Cardiac fibroblast (primary cell): ENCODE measurements around the gene GKN2.

Experiments
- DNase-seq, 2 donors: peaks; one replicate each; pipeline versions ENCODE4 v3.0.0 to v3.0.0-alpha.2; 2010; ENCODE audit warnings: low read depth in 2 of 2
- H3K4me3 ChIP-seq, 2 donors: replicated peaks in 1 of 2; 1 replicate in 1 of 2; 2 replicates in 1 of 2; pipeline ENCODE4 v1.5.1; 2011; ENCODE audit warnings: low read depth in 2 of 2, low read length in 2 of 2, mild to moderate bottlenecking in 2 of 2, moderate library complexity in 1 of 2
- TF ChIP-seq, protein P1 (sequence below): IDR thresholded peaks from one replicate; pipeline ENCODE4 v1.5.1; 2011; ENCODE audit warnings: low read depth, mild to moderate bottlenecking, low read length, inconsistent platforms

GKN2 gene

DNA sequence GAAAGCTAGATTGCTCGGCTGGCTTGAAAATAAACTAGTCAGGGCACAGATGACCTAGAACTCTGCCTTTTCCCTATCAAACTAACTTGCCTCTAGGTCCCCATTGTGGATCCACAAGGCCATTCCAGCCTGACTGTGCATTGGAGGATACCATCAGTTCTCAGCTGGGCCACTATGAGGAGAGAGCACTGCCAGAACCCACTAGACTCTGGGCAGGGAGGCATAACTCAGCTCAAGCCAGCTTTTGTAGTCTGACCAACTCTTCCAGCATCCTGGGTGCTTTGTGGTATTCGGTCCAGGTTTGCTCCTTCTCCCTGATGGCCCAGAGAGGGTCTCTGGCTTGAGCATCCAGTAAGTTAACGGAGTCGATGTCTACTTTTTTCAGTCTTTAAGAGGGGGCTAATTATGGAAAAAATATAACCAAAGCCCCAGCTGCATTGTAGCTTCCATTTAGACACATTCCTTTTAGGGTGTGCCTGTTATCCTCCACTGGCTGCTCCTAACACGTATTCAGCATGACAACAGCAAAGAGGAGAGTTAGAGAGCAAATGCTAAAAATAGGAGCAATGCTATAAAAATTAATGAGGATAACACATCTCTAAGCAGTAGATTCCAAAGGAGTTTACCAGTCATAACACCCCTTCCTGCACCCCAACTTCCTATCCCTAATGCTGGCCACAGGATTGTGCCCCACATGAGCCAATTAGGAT is 15.2 kb downstream of the GKN2 start:
- DNase-seq, result no peak
- H3K4me3 ChIP-seq, result no peak overlapping the region
- TF ChIP-seq, protein P1, sequence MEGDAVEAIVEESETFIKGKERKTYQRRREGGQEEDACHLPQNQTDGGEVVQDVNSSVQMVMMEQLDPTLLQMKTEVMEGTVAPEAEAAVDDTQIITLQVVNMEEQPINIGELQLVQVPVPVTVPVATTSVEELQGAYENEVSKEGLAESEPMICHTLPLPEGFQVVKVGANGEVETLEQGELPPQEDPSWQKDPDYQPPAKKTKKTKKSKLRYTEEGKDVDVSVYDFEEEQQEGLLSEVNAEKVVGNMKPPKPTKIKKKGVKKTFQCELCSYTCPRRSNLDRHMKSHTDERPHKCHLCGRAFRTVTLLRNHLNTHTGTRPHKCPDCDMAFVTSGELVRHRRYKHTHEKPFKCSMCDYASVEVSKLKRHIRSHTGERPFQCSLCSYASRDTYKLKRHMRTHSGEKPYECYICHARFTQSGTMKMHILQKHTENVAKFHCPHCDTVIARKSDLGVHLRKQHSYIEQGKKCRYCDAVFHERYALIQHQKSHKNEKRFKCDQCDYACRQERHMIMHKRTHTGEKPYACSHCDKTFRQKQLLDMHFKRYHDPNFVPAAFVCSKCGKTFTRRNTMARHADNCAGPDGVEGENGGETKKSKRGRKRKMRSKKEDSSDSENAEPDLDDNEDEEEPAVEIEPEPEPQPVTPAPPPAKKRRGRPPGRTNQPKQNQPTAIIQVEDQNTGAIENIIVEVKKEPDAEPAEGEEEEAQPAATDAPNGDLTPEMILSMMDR, result no peak

DNA sequence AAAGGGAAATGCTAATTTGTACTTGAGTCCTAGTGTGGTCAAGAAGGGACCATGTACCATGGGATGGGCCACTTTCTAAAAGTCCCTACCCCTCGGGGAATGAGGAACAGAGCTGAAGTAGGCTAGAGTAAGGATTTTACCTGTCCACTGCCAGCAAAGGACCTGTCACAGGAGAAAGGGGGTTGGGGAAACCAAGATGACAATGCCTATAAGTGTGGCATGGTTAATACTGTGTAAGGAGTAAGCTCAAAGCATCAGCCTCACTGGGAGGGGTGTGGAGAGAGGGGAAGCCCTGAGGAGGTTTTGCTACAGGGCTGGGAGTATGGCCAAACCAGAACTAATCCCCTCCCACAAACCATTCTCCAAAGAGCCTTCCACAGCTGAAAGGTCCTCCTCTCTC is 15.8 kb downstream of the GKN2 start:
- no peak overlapping the region for H3K4me3 ChIP-seq
- TF ChIP-seq, protein P1, result no peak

DNA sequence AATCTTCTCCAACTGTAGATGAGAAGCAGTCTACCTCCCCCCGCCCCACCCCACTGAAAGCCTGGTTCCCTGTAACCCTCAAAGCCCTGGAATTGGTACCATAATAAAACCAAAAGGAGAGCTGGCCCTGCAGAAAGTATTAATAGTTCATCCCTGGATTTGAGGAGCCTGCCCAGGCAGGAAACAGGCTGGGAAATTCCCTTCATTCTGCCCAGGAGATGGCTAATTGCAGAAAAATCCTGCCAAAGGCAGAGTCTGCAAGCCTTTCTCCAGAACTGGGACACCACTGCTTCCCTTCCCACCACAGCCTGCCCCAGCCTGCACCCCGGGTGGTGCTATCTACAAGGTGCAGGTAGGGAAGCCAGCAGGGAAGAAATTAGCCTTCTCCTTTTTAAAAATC is 16.3 kb downstream of the GKN2 start:
- TF ChIP-seq, protein P1, result no peak
- DNase-seq, result peak; percentile 47 to 75
- H3K4me3 ChIP-seq, result no peak overlapping the region

More for the DNA sequence above, 15.8 kb downstream of the GKN2 start:
- peak in 1 of 2 donors; percentile 21 for DNase-seq

DNA sequence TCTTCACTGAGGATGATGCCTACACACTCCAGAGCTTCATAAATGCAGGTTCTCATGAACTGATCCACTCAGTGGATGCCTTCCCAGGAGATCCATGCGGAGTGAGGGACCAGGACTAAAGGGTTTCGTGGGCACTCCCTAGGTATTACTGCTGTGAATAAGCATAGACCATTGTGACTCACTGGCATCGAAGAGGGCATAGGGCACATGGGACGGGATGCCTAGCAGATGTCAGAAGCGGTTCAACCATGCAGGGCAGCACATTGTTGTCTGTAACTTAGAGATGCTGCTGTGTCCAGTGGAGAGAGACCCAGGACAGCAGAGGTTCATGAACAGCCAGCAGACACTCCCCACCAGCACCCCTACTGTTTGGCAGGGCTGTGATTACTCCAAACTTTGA is 17.2 kb downstream of the GKN2 start:
- no peak overlapping the region for H3K4me3 ChIP-seq
- no peak for DNase-seq
- TF ChIP-seq, protein P1, result no peak

DNA sequence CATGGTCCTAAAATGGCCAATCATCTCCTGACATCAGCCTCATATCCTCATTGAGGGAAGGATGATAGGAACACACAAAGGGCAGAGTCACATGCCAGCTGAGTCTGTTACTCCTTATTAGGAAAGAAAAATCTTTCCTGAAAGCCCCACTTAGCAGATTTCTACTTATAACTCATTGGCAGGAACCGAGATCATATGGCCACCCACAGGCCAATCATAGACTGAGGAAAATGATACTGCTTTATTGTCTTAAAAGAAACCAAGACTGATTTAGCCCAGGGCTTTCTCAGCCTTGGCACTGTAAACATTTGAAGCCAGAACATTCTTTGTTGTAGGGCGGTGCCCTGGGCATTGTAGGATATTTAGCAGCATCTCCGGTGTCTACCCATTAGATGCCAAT is 18.7 kb downstream of the GKN2 start:
- H3K4me3 ChIP-seq, result no peak overlapping the region
- TF ChIP-seq, protein P1, result no peak
- DNase-seq, result no peak

DNA sequence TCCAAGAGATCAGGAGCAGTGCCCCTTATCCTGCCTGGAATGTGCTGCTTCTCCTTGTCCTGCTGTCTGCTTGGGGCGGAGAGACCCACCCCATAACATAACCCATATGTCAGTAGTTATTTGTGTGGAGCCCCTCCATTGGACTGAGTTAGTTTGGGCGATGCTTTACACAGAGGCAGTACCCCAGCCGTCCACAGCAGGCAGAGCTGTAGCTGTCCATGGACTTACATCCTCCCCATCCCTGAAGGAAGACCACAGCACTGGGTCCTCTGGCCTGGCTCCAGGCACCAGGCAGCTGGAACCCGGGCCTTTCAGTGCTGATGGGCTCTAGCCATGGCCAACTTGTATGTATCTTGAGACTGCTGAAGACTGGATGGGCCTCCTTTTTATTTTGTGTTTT is 20.3 kb downstream of the GKN2 start:
- no peak for DNase-seq
- H3K4me3 ChIP-seq, result no peak overlapping the region
- TF ChIP-seq, protein P1, result no peak

DNA sequence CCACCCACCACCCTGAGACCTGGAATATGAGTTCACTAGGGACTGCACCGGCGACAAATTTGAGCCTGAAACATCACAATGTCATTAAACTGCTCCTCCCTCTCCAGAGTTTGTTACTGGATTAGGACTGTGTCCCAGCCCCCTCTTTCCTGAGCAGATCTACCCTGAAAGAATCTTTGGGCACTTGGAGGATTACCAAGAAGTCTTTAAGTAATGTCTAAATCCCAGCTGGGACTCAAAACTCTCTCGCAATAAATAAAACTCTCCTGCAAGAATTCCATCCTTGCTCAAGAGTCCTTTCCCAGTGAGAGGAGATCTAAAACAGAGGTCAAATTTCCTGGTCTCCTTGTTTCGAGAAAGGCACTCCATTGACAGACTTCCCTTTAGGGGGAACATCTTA is 20.9 kb downstream of the GKN2 start:
- TF ChIP-seq, protein P1, result no peak
- H3K4me3 ChIP-seq, result no peak overlapping the region
- DNase-seq, result peak; percentile 49 to 73
